Renal cortical epithelial cell (primary cell): ENCODE measurements around the gene CAMTA2. TPM values are rescaled to one million over a fixed set of nuclear protein-coding genes. Genes with fewer than 3 reads are reported as not detected.
"Not testable (repeated sequence)": the region's sequence is repeated elsewhere in the genome, so short reads cannot be mapped to it uniquely, and the experiment has no call there.

Experiments used
- DNase-seq: peaks from one replicate; pipeline ENCODE4 v3.0.0-alpha.2; 2011; ENCODE audit warnings: low read depth
- total RNA-seq: library from RNA; depleted of rRNA; stranded (reverse); fragments of >200 nt; gene quantifications from 2 replicates; pipeline ENCODE4 v1.2.3, GENCODE V29; 2014

Gene CAMTA2
- total RNA-seq, 1 donor from 2014 or later: 37.9 TPM

DNA sequence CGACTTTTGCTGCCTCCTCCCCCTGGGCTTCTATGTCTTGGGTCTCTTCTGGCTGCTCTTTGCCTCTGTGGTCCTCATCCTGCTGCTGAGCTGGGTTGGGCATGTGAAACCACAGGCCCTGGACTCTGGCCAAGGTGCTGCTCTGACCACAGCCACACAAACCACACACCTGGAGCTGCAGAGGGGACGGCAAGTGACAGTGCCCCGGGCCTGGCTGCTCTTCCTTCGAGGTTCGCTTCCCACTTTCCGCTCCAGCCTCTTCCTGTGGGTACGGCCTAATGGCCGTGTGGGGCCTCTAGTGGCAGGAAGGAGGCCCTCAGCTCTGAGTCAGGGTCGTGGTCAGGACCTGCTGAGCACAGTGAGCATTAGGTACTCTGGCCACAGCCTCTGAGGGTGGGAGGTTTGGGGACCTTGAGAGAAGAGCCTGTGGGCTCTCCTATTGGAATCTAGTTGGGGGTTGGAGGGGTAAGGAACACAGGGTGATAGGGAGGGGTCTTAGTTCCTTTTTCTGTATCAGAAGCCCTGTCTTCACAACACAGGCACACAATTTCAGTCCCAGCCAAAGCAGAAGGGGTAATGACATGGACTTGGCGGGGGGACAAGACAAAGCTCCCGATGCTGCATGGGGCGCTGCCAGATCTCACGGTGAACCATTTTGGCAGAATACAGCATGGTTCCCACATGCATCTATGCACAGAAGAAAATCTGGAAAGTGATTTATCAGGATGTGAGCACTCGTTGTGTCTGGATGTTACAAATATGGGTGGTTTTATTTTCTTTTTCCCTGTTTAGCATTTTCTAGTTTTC, 53.1 kb downstream of the CAMTA2 start:
- DNase-seq: no peak

- DNase-seq: no peak
Measured at GRCh38 chr17:4933646-4934045, 53.8 kb downstream of the CAMTA2 start.

DNA sequence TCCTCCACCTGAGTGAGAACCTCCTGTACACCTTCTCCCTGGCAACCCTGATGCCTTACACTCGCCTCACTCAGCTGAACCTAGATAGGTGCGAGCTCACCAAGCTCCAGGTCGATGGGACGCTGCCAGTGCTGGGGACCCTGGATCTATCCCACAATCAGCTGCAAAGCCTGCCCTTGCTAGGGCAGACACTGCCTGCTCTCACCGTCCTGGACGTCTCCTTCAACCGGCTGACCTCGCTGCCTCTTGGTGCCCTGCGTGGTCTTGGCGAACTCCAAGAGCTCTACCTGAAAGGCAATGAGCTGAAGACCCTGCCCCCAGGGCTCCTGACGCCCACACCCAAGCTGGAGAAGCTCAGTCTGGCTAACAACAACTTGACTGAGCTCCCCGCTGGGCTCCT, 54.7 kb downstream of the CAMTA2 start:
- DNase-seq: no peak

DNA sequence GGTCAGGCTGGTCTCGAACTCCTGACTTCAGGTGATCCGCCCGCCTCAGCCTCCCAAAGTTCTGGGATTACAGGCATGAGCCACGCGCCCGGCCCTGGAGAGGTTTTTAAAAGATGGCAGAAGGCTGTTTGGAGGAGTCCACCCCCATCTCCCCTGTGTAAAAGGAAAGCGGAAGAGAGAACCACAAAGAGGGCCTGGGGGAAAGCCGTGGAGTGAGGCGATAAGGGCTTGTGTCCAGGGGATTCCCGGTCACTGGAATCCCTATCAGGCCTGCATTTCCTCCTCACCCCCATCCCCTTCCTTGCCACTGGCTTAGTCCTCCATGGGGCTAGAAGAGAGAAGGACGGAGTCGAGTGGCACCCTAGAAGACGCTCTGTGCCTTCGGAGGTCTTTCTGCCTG, 55.5 kb downstream of the CAMTA2 start, which contains the start of gene GP1BA:
Gene GP1BA, plus strand, starts transcription at position 315 of the 400 bp plus-strand sequence. CDS start 328 bp downstream, outside the sequence.
- DNase-seq: no peak

DNA sequence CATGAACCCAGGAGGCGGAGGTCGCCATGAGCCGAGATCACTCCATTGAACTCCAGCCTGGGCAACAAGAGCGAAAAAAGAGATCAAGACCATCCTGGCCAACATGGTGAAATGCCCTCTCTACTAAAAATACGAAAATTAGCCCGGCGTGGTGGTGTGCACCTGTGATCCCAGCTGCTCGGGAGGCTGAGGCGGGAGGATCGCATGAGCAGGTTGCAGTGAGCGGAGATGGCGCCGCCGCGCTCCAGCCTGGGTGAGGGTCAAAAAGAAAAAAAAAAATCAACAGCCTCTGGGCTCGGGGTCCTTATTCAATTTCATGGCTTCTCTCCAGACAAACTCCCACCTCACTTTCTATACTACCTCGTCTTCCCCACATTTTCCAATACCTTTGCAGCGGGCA, 58.6 kb downstream of the CAMTA2 start:
- no peak for DNase-seq

GRCh38 chr17:4926577-4927335, 60.7 kb downstream of the CAMTA2 start:
- DNase-seq: not testable (repeated sequence)

DNA sequence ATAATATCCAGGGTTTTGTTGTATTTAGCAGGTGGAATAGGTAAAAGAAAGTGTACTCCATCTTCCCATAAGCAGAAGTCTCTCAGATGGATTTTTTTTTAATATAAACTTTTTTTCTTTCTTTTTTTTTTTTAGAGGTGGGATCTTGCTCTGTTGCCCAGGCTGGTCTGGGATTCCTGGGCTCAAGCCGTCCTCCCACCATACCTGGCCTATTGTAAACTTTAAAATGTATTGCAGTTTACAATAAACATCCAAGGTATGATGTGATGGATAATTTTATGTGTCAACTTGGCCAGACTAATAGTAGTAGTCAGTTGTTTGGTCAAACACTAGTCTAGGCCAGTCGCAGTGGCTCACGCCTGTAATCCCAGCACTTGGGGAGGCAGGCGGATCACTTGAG, 66.2 kb downstream of the CAMTA2 start:
- DNase-seq: no peak

- DNase-seq: peak; percentile 53
Measured at GRCh38 chr17:4920351-4921048, 67.0 kb downstream of the CAMTA2 start.

- DNase-seq: no peak
Measured at GRCh38 chr17:4919511-4920047, 67.9 kb downstream of the CAMTA2 start.

Other genes with a start within 250 kb of the CAMTA2 start
- 0.30 and 1.0 TPM in 2 replicates for gene ZMYND15, start 247.8 kb downstream of the CAMTA2 start, total RNA-seq
- 36.2 and 48.6 TPM in 2 replicates for gene CXCL16, start 247.7 kb downstream of the CAMTA2 start, total RNA-seq
- gene TM4SF5, start 215.8 kb downstream of the CAMTA2 start, total RNA-seq: not detected in 2 replicates
- not detected in 2 replicates for gene VMO1, start 201.3 kb downstream of the CAMTA2 start, total RNA-seq
- gene GLTPD2, start 198.7 kb downstream of the CAMTA2 start, total RNA-seq: not detected in 2 replicates
- gene PSMB6, start 191.5 kb downstream of the CAMTA2 start, total RNA-seq: 79.0 and 204 TPM in 2 replicates
- gene PLD2, start 180.5 kb downstream of the CAMTA2 start, total RNA-seq: 16.0 and 21.3 TPM in 2 replicates
- 20.8 and 84.6 TPM in 2 replicates for gene MINK1, start 154.3 kb downstream of the CAMTA2 start, total RNA-seq
- gene C17orf107, start 88.1 kb downstream of the CAMTA2 start, total RNA-seq: 1.7 and 4.2 TPM in 2 replicates
- gene CHRNE, start 84.6 kb downstream of the CAMTA2 start, total RNA-seq: 0.25 and 0.35 TPM in 2 replicates
- gene GP1BA, start 55.4 kb downstream of the CAMTA2 start, total RNA-seq: not detected in 2 replicates
- 40.1 and 56.2 TPM in 2 replicates for gene SLC25A11, start 47.6 kb downstream of the CAMTA2 start, total RNA-seq
- 16.1 and 43.6 TPM in 2 replicates for gene RNF167, start 47.4 kb downstream of the CAMTA2 start, total RNA-seq
- 549 and 701 TPM in 2 replicates for gene PFN1, start 39.1 kb downstream of the CAMTA2 start, total RNA-seq
- 5.3 and 6.6 TPM in 2 replicates for gene ENO3, start 36.6 kb downstream of the CAMTA2 start, total RNA-seq
- gene SPAG7, start 19.9 kb downstream of the CAMTA2 start, total RNA-seq: 45.7 and 66.5 TPM in 2 replicates
- 0.40 and 0.69 TPM in 2 replicates for gene INCA1, start 9.8 kb upstream of the CAMTA2 start, total RNA-seq
- 116 and 142 TPM in 2 replicates for gene KIF1C, start 10.3 kb upstream of the CAMTA2 start, total RNA-seq
- 0.52 and 0.55 TPM in 2 replicates for gene SLC52A1, start 47.8 kb upstream of the CAMTA2 start, total RNA-seq
- 1.6 and 4.9 TPM in 2 replicates for gene ZFP3, start 90.8 kb upstream of the CAMTA2 start, total RNA-seq
- gene ZNF232, start 124.2 kb upstream of the CAMTA2 start, total RNA-seq: 8.8 and 10.4 TPM in 2 replicates
- 0.55 TPM in 1 of 2 replicates, not detected in the other for gene USP6, start 128.4 kb upstream of the CAMTA2 start, total RNA-seq
- gene ZNF594, start 204.2 kb upstream of the CAMTA2 start, total RNA-seq: 5.4 and 11.1 TPM in 2 replicates
- not detected in 2 replicates for gene SCIMP, start 247.2 kb upstream of the CAMTA2 start, total RNA-seq